GM21390 (cell line): ENCODE data around the gene SLC44A3.

Experiments used
- ATAC-seq: cut with Tn5 transposase; IDR thresholded peaks from one replicate; pipeline ENCODE4 v1.9.1; 2021; ENCODE audit not compliant: unreplicated experiment

SLC44A3 gene, protein sequence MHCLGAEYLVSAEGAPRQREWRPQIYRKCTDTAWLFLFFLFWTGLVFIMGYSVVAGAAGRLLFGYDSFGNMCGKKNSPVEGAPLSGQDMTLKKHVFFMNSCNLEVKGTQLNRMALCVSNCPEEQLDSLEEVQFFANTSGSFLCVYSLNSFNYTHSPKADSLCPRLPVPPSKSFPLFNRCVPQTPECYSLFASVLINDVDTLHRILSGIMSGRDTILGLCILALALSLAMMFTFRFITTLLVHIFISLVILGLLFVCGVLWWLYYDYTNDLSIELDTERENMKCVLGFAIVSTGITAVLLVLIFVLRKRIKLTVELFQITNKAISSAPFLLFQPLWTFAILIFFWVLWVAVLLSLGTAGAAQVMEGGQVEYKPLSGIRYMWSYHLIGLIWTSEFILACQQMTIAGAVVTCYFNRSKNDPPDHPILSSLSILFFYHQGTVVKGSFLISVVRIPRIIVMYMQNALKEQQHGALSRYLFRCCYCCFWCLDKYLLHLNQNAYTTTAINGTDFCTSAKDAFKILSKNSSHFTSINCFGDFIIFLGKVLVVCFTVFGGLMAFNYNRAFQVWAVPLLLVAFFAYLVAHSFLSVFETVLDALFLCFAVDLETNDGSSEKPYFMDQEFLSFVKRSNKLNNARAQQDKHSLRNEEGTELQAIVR

DNA sequence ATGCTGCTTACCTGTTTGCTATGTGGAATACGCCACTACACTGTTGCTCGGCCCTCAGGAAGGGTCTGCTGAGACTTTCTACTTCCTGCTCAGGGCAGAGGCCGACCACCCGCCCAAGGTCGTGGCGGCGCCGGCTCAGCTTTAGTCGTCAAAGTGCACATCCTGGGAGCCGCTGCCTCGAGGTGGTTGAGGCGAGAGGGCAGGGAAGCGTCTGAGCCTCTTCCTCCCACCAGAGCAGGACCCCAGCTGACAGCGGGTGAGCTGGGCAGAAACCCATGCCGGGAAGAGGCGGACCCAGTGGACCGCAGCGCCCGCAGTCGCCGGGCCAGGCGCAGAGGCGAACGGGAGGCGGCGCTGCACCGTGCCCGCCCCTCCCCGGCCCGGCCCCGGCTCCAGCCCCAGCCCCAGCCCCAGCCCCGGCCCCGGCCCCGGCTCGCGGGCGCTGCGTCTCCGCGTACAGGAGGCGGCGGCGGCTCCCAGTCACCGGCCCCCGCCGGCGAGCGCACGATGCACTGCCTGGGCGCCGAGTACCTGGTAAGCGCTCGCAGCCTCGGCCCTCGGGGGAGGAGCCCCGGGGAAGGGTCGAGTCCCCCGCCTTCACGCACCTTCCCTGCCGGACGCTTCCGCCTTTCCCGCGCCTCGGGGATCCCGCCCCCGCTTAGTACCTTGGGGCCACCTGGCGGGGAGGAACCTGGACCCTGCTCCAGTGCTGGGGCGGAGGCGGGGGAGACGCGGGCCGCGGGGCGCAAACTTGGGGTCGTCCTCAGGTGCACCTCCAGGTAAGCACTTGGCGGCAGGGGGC is at the start of gene SLC44A3:
TSS of gene SLC44A3 (plus strand) at position 413 of the 802 bp plus-strand sequence. CDS start at position 508, 95 bp downstream.
- ATAC-seq: no peak

DNA sequence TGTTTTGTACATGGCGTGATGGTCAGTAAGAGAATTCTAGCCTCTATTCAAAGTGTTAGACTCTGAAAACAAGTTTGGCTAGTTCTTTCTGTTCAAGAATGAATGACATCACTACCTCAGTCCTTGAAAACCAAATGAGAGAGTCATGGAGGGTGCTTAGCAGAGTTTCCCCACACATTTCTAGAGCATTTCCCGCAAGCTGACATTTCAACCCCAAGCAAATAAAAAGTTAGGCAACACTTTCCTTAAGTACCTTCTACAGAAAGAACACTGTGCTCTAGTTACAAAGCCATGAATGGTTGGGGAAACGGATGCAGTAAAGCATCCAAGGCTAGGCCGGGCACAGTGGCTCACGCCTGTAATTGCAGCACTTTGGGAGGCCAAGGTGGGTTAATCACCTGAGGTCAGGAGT is 47.9 kb upstream of the SLC44A3 start:
- ATAC-seq: no peak

DNA sequence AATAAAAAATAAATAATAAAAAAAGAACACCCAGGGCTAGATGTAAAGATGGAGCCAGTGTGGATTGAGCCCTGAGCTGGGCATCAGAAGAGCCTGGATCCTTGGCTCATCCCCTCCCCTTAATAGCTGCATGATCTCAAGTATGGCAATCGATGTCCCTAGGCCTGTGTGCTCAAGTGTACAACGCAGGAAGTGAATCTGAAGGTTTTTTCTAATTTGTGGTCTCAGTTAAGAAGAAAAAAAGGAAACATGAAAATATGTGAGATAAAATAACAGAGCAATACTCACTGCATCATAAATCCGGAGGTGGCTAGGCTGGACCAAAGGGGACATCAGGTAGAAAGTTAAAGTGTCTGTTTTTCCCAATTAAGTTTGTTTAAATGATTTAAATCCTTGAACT is 47.3 kb upstream of the SLC44A3 start:
- no peak for ATAC-seq

DNA sequence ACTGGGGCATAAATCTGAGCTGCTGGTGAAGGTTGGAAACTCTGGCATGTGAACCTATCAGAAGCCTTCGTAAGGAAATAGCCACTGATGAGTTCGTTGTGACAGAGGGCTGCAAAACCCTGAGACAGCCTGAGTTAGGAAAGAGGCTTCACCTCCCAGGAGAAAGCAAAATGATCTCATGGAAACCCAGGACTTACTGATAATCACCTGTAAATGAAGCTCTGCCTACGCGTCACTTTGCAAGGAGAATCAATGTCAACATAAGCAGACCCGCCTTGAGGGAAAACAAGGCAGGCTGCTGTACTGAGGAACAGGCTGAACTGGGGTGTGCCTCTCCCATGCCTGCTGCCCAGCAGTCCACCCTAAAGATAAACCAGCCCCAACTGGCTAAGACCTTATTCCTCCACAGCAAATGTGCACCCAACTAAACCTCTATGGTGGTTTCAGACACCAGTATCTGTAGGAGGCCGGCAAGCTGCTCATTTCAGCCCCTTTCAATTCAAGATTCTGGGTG is 46.8 kb upstream of the SLC44A3 start:
- ATAC-seq: no peak

DNA sequence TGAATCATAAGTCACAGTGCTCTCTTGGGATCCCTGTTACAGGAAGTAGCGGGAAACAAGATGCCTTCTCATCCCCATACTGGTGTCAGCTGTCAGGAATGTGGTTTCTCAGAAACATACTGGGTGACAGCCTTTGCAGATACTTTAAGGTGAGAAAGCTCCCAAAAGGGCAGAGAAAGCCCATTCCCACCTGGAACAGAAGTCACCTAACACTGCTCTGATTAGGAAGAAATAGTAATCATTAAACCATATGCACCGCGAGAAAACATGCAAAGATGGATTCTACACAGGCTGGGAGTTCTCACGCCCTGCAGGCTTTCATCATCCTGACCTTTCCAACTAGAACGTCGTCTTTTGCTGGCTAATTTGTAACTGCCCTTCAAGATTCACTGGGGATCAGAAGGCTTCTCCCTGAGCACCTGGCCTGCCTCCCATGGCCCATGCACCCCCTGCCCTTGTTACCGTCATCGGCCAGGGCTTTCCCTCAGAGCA is 46.2 kb upstream of the SLC44A3 start:
- no peak for ATAC-seq

DNA sequence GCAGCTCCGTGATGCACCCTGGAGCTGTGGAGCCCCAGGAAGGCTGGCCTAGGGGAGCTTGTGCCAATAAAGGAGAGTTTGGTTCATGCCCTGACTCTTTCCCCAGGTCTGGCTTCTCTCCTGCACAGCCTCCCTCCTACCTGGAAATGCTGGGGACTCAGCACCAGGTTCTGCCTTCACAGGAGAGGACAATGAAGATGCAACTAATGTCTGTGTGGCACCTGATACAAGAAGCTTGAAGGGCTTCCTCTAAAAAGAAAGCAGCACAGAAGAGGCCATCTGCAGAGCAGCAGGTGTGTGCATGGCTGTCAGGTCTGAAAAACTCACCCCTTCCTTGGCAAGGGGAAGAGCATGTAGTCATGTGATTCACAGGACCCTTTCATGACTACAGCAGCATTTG is 43.7 kb upstream of the SLC44A3 start:
- no peak for ATAC-seq

DNA sequence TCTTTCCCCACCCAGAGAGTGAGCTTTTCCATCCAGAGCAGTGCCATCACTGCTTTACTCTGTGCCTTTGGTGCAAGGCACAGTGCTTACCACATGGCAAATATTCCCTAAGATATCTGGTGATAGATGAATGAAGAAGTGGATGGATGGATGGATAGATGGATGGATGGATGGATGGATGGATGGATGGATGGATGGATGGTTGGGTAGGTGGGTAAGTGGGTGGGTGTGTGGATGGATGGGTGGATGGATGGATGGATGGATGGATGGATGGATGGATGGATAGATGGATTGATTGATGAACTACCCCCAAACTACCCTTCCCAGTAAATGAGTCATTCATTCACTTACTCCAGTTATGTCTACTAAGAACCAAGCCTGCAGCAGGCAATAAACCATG is 42.9 kb upstream of the SLC44A3 start:
- no peak for ATAC-seq

DNA sequence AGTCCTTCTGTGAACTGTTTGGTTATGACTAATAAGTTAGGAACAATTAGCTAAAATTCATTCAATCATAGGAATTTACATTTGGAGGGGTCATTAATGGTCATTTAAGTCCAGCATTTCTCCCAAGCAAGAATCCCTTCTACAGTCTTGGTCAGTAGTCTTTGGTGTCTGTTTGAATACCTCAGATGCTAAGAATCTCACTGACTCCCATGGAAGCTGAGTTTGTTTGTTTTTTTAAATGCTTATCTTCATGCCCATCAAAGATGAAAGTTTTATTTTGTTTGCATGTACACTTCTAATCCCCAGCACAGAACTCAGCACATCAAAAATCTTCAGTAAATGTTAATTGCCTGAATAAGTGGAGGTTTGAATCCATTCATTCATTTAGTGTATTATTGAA is 41.3 kb upstream of the SLC44A3 start:
- ATAC-seq: no peak

DNA sequence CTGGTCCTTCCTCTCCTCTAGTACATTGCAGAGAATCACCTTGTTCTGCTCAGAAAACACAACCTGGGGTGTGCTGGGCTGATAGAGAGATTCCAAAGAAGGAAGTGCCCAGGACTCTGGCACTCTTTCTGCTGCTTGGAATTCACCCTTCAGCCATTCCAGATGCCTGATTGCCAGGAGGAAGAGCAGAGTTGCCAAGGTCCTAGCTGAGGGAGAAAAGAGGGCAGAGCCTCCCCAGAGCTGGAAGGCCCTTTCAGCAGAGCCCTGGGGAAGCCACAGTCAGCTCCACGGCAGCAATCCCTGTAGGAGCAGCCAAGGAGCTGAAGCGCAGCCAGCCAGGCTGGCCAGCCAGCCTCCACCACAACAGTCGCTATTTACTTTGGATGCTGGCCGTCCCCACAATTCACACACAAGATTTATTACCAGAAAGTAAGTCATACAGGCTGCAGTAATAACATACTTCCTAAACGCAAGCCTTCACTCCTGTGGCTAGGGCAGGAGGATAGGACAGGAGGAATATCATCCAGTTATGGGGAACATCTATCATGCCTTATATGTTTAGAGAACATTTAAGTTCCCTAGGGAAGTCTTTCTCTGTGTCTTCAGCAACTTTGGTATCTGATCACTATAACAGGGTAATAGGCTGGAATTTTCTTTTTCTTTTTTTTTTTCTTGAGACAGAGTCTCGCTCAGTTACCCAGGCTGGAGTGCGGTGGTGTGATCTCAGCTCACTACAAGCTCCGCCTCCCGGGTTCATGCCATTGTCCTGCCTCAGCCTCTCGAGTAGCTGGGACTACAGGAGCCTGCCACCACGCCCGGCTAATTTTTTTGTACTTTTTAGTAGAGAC is 36.6 kb upstream of the SLC44A3 start:
- no peak for ATAC-seq

DNA sequence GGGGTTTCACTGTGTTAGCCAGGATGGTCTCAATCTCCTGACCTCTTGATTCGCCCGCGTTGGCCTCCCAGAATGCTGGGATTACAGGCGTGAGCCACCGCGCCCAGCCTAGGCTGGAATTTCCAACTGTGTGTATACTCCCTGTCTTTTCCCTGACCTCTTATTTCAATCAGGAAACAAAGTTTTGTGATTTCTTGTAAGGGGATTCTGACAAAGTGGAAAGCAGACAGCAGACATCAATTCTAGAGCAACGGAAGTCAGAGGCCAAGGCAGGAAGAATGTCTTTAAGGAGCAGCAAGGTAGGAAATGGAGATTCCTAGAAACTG is 36.0 kb upstream of the SLC44A3 start:
- ATAC-seq: no peak

DNA sequence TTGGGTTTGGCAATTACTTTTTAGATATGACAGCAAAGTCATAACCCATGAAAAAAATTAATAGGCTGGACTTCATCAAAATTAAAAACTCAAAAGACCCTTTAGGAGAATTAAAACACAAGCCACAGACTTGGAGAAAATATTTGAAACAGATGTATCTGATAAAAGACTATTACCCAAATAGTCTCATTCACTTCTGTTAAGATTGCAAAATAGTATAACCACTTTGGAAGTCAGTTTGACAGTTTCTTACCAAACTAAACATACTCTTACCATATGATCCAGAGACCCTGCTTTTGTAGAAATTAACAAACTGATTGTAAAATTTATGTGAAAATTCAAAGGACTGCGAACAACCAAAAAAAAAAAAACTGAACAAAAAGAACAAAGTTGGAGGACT is 32.5 kb upstream of the SLC44A3 start:
- no peak for ATAC-seq

DNA sequence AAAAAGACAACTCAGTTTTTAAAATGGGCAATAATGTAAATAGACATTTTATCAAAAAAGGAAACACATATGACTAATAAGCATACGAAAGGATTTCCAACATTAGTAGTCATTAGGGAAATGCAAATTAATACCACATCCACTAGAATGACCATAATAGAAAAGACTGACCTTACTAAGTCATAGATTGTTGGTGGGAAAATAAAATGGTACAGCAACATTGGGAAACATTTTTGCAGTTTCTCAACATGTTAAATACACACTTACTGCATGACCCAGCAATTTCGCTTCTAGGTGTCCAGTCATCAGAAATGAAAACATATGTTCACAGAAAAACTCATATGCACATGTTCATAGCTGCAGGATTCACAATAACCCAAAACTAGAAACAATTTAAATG is 29.9 kb upstream of the SLC44A3 start:
- ATAC-seq: no peak

DNA sequence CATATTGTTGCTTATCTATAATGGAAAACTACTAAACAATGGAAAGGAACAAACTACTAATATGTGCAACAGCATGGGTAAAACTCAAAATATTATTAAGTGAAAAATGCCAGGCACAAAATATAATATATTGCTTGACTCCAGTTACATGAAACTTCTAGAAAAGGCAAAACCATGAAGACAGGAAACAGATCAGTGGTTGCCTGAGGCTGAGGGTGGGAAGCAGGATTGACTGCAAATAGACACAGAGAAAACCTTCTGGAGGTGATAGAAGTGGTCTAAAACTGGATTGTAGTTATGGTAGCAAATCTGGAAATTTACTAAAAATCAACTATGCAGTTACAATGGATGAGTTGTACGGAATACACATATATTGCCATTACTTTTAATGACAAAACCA is 29.5 kb upstream of the SLC44A3 start:
- no peak for ATAC-seq

DNA sequence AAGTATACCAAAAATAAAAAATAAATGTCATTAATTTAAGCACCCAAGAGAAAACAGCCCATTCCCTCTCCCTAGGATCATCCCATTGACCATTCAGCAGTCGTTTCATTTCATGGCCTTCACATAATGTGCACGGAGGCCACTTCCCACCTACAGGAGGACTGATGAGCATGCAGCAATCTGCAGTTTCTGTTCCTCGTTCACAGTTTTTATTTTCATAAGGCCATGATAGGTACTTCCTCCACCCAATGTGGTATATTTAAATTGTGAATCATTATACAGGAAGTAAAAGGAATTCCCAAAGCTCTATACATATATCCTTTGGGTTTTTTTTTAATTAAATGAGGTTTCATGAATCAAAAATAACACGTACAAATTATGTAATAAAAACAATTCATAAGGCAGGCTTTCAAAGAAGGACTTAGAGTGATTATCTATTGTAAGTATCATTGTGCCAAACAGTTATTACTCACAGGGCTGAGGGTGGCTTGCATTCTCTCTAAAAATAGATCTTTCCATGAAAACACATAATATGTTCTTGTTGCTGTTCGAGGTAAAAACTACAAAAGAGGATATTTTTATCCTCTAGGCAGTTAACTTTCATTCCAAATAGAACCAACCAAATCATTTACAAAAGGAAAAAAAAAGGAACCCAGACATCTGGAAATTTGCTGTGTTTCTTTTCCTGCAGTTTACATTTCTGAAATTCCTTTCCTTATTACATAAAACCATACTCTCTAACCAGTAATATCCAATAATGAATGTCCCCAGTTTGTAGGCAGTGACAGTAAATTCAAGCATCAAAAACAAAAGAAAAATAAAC is 27.5 kb upstream of the SLC44A3 start:
- peak; percentile 99 for ATAC-seq

DNA sequence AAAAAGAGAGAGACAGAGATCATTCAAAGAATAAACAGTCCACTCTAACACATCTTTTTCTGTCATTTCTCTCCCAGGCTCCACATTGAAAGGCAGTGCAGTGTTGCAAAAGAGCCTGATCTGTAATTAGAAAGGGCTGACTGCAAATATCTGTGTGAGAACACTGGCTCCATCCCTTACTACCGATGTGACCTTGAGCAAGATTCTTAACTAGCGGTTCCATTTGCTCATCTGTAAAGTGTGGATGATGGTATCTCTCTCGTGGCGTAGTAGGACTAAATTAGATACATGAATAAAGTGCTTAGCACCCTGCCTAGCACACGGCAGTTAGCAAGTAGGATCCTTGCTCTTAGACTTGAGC is 26.9 kb upstream of the SLC44A3 start:
- ATAC-seq: no peak

DNA sequence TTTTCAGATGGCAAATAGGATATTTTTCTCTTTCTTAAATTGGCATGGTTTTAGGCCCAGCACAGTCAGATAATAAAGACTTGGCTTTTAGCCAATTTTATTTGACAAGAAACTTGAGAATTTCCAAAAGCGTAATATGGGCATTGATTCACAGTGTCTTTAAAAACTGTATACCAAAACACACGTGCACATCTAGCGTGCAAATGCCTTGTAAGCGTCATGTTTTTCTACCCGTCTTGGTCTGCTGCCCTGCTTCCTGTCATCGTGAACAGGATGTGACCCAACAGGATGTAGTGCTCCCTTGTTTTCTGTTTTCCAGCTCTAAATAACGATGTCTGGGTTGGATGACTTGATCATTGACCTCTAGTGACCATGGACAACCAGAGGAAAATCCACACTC is 24.7 kb upstream of the SLC44A3 start:
- ATAC-seq: no peak

DNA sequence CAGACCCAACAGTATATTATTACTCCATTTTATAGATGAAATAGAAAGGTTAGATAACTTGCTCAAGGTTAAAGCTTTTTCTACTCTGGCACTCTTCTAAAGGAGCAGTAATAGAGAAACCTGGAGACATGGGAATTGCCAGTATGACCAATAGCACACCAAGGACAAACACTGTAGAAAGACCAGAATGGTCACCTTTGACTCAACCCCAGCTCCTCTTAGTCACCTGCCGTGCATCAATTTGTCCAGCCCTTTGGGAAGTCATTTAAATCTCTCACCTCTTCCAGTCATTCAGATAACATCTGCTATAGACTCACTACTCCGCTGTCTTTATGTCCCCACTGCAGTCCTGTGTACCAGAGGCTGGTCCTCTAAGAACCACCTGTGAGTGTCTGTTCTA is 23.9 kb upstream of the SLC44A3 start:
- no peak for ATAC-seq

DNA sequence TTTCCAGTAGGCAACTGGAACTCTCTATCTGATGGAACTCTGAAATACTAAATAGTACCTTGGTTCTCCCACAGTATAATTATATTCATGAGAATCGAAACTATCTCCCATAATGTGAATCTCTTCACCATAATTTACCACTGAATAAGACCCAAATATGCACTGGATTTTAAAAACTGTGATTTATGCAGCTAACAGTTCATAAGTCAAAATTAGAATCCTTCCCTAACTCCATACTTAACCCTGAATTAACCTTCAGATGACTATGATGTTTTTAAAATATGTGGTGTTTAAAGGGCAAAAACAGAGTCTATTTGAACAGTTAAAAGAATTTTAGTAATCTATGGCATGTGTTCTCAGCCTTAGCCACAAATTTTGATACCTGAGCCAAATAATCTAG is 22.9 kb upstream of the SLC44A3 start:
- no peak for ATAC-seq

DNA sequence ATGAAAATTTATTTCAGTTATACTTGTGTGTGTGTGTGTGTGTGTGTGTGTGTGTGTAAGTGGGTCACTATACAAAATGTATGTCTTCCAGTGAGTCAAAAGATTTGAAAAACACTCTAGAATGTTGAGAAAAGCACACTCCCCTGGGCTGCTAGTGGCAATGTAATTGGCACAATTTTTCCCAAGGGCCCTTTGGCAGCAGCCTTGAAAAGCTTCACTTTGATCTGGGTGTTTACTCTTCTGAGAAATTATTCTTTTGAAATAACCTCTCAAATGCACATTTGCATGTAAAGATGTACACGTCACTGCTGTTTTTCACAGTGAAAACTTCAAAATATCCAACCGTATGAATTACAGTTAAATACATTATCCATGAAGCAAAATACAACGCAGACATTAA is 22.1 kb upstream of the SLC44A3 start:
- no peak for ATAC-seq

DNA sequence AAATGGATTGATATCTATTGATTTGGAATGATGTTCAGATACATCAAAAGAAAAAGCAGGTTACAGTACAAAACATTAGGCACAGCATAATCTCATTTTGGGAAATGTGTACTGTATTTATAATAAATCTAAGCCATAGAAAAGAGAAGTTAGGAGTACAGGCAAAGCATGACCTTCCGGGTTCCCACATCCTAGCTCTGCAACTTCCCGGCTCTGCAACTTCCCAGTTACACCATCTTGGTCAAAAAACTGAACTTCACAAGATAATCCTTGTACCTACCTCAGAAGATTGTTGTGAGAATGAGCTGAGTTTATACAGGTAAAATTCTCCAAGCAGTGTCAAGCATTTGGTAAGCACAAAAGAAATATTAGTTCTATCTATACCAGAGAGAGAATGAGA is 21.7 kb upstream of the SLC44A3 start:
- ATAC-seq: no peak
